DMS 273 treated with DMSO at 0.1 percent for 48 hours (cell line): ENCODE measurements around the gene RNU1-2.
"Not testable (repeated sequence)": the region's sequence is repeated elsewhere in the genome, so short reads cannot be mapped to it uniquely, and the experiment has no call there.

ENCODE experiments used
- DNase-seq: peaks from one replicate; lab custom pipeline; 2025; lab: John Stamatoyannopoulos, UW

RNU1-2 gene

DNA sequence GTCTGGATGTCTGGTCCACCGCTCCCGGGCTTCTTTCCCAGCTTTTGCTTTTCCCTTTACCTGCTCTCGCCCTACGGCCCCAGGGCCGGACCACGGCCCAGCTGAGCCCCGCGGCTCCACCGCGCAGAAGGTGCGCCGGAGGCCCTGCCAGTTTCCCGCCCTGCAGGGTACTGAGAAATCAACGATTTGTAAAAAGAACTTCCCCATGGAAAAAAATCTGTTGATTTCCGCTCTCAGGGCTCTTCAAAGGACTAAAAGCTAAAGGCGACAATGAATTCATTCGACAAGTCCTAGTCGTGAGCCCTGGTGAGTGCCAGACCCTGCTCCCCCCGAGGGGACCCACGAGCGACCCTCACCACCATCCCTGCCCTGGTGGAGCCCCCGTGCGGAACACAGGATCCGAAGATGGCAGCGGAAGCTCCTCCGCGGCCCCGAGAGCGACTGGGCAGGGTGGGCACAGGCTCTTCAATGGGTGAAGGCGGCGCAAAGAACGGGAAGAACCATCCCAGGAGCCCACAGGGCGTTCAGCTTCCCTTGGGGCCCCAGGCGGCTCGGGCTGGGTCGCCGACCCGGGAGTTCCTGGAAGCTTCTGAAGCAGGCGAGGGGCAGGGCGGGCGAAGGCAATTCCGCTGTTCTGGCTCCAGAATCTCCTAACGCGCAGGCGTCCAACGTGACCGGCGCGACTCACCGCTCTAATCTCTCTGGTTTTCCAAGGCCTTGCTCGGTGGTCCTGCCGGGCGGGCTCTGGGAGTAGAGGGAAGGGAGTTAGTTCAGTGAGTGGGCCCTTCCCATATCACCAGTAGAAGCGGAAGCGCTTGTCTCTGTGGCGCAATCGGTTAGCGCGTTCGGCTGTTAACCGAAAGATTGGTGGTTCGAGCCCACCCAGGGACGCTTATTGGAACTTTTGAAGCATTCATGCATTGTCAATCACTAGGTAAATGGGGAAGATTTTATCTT, 6.6 kb upstream of the RNU1-2 start:
- DNase-seq = no peak

DNA sequence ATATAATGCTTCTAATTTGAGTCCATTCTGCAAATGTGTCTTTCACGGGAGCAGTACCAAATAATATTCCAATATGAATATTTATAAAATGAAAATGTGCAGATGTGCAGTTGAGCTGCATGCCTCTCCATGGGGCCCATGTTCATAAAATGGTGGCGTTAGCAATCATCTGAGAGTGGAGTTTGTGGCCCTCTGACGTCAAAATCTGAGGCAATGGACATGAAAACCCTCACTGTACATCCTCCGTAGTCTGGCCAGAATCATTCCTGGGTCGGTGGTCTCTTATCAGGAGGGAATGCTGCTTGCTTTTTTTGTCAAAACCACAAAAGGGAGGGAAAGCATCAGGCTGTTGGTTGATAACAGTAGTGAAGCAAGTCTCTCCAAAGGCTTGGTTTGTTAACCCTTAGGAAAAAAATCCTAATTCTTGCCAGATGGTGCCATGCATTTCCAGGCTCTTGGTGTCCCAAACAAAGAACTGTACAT, 5.2 kb upstream of the RNU1-2 start:
- not testable (repeated sequence) for DNase-seq

DNA sequence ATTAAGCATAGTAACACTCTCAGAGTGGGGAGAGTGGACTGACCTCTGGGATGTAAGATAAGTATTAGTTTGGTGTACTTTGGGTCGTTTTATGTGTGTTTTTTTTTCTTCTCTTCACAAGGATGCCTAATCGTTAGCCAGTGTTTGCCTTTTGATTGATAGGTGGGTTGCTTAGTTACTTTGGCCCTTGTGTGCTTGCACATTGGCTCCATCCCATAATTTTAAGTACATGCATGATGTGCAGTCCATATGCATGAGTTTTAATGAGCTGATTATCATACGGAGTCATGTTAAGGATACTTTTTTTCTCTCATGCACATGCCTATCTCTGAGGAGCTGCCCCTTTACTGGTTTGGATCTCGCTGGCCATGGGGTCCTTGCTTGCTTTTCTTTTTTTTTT, 4.7 kb upstream of the RNU1-2 start:
- not testable (repeated sequence) for DNase-seq

DNA sequence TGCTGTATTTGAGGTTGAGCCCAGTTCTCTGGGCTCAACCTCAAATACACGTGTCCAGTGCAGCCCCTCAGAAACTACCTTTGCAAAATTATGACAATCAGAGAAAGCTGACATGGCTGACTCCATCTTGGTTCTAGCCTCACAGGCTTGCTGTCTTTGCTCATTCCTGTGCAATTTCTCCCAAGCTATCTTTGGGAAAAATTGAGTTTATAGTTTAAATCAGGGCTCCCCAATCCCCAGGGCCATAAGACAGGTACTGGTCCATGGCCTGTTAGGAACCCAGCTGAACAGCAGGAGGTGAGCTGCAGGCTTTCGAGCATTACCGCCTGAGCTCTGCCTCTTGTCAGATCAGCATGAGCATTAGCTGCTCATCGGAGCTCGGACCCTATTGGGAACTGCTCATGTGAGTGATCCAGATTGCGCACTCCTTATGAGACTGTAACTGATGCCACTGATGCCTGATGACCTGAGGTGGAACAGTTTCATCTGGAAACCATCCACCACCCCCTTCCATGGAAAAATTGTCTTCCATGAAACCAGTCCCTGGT, 2.7 kb upstream of the RNU1-2 start:
- not testable (repeated sequence) for DNase-seq

DNA sequence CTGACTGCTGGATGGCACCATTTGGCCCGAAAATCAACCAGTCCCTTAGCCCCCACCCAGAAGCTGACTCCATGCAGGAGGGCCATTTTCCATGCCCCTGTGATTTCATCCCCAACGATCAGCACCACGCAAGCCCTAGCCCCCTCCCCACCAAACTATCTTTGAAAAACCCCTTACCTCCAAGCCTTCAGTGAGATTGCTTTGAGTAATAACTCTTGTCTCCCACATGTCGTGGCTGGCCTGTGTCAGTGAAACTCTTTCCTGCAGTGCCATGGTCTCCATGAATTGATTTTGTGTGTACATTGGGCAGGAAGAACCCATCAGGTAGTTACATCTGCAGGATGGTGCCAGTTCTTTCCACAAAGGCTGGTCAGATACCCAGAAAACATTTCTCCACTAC, 2.0 kb upstream of the RNU1-2 start:
- not testable (repeated sequence) for DNase-seq

DNA sequence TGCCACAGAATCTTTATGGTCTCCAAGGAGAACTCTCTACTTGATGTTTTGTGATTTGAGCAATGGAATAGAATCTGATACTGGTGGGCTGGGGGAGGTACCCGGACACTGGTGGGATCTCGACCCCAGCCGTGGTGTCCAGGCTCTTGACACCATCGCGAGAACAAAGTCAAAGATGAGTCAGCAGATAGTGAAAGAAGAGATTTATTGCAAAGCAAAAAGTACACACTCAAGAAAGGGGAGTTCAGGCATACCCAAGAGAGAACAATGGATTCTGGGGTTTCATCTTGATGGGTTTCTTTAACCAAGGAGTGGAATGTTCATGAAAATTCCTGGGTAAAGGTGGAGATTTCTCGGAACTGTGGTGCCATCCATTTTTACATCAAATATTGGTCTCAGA, 1.4 kb upstream of the RNU1-2 start:
- not testable (repeated sequence) for DNase-seq

DNA sequence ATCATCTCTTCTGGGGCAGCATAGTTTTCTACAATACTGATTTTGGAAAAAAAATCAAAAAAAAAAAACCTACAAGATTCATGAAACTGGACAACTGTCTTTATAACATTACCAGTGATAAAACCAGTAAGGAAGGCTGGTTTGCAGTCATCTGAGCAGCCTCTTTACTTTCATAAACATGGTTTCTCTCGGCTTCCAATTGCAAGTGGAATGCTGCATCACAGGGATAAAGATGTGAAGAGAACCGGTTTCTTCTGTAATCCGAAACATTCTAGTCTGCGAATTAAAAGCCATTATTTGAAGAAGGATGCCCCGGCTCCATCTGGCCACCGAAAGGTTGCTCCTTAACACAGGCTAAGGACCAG, 565 bp upstream of the RNU1-2 start:
- not testable (repeated sequence) for DNase-seq

DNA sequence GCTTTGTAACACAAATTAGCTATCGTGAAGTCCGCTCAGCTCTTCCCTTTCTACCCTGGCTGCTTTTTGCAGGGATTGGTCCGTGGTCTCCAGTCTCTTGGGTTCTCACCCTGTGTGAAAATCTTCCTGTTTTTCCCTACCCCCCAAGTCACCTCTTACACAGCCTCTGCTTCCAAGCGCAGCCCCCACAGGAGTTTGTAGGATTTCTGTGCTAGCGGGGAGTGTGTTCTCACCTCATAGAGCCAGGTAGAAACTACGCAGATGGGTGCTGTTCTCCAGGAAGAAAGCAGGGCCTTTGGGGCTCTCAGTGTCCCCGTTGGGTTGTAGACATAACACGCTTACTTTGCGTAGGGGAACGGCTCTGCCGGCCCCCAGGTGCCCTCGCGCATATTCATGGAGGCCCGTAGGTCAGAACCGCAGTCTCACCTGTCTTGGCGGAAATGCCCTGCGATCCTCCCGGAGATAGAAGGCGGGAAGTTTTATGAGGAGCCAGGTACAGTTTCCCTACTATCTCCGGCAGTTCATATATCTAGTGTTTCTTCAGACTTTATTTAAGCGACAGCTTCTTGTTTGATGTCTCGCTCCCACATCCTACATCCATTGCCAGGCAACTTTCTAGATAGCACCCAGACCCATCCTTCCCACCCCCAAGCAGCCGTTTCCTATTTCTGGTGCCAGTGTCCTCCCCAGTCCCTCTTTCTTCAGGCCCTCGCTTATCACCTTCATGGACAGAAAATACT, 706 bp downstream of the RNU1-2 start:
- peak; percentile 100 for DNase-seq

DNA sequence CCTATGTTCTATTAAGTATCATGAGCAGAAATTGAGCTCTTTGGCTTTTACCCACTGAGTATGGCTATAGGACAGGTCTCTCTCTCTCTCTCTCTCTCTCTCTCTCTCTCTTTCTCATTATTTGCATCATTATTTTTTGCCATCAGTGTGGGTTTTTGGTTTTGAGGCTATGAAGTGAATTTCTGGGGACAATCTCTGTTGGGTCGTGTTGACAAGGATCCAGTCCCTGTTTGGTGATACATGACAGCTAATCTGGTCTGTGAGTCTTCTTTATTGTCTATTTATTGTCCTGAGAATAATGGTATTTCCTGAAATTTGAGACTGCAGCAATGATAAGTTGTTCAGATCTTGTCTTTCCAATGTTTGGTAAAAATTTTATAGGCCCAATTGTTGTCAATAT, 1.9 kb downstream of the RNU1-2 start:
- DNase-seq = not testable (repeated sequence)

DNA sequence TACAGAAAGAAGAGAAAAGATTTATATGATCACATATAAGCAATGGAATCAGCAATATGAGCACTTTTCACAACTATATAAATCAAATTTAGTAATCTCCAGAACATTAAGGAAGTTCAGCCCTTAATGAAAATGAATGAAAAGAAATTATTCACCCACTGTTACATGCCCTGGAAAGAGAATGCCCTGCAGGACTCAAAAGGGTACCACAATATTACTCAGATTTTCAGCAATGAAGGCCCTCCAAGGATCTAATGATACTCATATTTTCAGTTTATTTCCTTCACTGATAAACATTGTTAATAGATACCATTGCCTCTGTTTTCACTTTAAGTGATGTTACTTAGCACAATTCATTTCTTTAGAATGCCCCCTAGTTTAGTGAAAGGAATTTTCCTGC, 2.5 kb downstream of the RNU1-2 start:
- DNase-seq = not testable (repeated sequence)

DNA sequence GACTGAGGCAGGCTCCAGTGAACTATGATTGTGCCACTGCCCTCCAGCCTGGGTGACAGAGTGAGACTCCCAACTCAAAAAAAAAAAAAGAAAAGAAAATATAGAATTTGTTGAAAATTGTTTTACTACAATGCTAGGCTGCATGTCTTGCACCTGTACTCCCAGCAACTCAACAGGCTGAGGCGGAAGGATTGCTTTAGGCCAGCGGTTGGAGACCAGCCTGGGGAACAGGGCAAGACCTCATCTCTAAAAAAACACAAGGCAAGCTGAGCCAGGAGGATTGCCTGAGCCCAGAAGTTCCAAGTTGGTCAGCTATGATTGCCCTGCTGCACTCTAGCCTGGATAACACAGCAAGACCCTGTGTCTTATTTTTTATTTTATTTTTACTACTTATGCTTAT, 3.2 kb downstream of the RNU1-2 start:
- DNase-seq = not testable (repeated sequence)

DNA sequence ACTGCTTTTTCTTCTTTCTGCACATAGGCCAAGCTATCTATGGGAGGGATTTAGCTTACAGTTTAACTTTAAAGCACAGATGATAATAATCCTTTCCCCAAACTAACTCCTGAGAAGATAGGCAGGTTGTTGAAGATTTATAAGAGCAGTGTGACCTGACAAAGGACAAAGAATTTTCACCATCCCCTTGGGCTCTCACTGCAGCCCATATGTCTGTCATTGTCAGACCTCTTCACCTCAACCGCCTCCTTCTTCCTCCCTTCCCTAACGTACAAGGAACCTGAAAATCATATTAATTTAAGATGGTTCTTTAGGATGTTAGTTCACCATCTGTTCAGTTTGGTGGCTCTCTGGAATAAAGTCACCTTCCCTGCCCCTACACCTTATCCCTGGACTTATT, 5.0 kb downstream of the RNU1-2 start:
- DNase-seq = peak; percentile 18

DNA sequence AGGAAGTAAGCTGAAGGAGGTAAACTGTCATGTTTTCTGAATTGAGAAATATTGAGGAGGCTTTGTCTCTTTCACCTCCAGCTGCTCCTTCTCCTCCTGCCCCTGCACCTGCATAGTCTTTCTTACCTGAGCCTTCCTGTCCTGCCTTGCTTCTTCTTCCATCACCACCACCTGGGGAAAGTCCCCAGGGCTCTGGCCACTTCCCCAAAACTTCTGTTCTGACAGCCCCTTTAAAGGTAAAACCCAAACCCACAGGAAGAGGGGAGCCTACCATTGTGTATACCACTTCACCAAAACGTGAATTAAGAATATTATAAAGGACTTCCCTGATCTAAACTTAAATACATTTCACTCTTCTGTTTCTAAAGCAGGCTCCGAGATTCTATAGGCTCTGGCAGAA, 5.6 kb downstream of the RNU1-2 start:
- DNase-seq = not testable (repeated sequence)

DNA sequence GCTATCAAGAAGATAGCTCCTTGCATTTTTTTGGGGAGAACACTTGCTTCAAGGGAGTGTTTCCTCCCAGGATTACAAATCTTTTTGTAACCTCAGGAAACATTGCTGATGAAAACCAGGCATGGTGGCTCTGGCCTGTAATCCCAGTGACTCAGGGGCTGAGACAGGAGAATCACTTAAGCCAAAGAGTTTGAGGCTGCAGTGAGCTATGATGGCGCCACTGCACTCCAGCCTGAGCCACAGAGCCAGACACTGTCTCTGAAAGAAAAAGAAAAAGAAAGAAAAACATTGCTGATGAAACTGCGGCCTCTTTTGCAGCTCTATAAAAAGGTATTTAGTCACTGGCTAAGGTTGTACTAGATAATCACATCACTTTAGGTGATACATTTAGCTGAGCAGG, 7.3 kb downstream of the RNU1-2 start:
- no peak for DNase-seq

DNA sequence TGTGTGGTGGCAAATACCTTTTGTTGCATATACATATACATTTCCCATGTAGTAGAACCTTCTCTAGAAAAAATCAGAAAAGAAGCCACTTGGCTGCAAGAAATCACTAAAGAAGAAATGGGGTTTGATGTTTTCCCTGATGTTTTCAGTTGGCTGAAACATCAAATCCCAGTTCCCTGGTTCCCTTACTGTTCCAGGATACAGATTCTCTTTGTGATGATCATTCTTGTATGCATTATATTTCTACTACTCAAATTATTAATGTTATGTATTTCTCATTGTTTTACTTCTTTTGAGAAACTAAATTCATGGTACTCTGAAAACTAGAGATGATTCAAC, 7.6 kb downstream of the RNU1-2 start:
- DNase-seq = no peak

DNA sequence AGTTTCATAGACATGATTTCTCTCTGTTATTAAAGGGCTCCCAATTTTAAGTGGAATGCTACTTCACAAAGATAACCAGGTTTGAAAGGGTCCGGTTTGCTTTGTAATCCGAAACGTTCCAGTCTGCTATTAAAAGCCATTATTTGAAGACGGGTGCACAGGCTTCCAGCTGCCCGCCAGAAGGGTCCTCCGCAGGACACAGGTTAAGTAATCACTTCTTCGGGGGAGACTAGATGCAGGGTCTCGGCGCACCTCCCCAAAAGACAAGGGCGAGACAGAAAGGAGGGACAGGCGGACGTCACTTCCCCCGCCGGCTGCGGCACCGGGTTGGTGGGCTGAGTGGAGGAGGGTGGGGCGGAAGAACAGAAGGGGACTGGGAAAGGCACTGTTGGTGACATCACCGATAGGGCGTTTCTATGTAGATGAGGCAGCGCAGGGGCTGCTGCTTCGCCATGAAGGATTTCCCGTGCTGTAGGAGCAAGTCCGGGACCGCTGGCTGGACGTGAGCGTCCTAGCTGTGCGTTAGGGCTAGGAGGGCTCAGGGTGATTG, 8.9 kb downstream of the RNU1-2 start:
- DNase-seq = peak; percentile 98

DNA sequence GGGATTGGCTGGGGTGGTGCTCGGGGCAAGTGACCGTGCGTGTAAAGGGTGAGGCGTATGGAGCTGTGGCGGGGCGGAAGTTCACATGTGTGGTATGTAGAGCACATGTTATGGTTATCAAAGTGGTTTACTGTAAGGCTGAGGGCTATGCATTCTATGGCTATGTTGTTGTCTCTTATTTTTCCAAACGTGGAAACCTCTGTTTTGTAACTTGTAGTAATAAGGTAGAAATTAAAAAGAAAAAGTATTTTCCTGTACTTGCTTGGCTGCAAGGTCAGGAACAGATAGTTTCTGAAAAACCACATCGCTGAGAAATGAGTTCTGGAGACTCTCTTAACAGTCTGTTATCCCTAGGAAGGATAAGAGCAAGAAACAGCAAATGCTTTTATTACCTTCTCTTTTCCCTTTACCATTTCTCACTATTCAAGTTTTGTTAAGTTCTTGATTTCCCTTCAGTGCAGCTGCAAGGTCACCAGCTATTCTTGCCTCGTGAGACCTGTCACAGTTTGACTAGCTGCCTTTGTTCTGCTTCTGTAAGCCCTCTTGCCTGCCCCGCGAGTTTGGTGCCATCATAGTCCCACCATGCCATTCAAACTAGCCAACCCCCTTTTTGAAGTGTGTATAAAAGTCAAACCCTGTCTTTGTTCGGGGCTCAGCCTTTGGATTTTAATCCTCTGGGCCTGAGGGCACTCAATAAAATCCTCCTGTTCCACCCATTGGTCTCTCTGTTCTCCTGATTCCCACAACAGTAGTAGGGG, 9.5 kb downstream of the RNU1-2 start:
- DNase-seq = peak; percentile 99

DNA sequence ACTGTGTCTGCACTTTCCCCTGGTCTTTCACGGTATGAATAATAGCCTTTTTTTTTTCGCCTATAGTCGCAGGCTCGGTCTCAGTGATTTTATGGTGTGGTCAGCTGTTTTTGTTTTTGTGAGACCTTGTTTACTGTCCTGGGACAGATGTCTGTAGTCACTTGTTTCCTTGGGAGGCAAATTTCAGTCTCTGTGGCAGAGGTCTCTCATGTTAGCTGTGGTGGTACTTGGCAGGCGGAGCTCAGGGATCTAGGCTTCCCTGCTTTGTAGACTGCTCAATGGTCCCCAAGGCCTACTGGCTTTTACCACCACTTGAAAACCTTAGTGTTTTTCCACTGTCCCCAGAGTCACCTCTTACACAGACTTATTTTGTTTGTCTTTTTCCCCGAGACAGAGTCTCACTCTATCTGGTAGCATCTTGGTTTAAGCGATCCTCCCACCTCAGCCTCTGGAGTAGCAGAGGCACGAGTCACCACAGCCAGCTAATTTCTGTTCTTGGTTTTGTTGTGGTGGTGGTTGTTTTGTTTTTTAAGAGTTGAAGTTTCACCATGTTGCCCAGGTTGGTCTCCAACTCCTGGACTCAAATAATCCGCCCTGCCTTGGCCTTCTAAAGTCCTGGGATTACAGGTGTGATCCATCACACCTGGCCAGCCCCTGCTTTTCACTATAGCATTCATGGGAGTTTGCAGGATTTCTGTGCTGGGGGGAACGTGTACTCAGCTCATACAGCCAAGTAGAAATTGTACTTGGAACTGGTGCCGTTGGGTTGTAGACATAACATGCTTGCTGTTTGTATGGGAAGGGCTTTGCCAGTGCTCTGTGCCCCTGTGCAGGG, 10.3 kb downstream of the RNU1-2 start:
- no peak for DNase-seq

DNA sequence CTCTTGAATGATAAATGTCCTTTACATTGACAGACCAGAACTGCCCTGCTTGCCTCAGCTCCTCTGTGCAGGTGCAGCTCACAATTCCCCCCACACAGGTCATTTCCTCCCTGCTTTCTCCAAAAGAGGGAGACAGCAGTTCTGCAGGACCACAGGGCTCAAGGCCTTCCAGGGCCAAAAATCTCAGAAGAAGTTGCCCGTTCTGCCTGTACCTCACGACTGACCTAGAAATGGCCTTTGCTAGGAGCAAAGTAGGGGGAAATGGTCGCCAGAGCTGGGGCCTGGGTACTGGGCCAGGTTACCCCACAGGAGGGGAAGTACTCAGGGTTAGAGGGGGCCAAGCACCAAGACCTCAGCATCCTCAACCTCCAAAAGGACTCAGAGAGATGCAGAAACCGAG, 11.1 kb downstream of the RNU1-2 start:
- no peak for DNase-seq

DNA sequence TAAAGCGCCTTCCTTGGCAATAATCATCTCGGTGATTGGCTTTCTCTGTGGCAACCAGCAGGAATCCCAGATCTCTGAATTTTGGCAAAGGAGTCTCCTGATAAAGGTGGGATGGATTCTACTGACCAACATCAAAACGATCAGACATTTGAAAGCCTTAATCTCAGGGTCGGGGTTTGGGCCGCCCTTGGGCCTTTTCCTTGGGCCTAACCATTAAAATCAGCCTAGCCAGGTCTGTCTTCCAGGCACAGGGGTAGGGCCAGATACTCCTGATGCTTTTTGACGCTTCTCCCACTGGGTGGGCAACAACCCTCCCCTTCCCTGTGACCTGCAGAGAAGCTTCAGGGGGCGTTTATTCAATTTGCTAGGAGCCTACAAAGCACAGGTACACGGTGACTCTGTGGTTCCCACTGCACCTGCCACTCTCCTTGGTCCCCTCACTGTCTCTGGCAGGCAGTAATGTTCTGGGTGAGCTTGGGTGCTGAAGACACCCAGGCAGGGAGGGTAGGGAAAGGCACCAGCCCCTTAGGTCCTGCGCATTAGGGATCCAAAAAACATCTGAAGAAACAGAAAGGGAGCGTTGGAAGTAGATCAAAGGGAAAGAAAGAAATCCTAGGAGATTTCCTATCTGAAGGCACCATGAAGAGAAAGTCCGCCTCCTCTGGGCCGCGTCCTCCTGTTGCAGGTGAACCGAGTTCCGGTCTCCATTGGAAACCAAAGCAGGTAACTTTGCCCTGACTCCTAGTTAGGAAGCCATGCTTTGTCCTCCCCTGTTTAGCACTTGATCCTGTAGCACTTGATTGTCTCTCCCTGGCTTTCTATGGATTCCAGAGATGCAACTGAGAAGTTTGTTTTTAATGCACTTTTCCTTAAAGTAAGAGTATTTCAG, 12.3 kb downstream of the RNU1-2 start:
- no peak for DNase-seq
